GM12873 (cell line): ENCODE measurements around the gene TMED8.

Experiments
- TF ChIP-seq, protein P1 (sequence below): IDR thresholded peaks from 2 replicates; pipeline ENCODE4 v1.5.1; 2012; ENCODE audit warnings: low read depth, mild to moderate bottlenecking, moderate library complexity, low read length, control low read depth; ENCODE audit not compliant: insufficient read depth; ENCODE audit errors: missing control alignments

The TMED8 gene

GRCh38 chr14:77318006-77318553, 58.8 kb downstream of the TMED8 start:
- TF ChIP-seq, protein P1, sequence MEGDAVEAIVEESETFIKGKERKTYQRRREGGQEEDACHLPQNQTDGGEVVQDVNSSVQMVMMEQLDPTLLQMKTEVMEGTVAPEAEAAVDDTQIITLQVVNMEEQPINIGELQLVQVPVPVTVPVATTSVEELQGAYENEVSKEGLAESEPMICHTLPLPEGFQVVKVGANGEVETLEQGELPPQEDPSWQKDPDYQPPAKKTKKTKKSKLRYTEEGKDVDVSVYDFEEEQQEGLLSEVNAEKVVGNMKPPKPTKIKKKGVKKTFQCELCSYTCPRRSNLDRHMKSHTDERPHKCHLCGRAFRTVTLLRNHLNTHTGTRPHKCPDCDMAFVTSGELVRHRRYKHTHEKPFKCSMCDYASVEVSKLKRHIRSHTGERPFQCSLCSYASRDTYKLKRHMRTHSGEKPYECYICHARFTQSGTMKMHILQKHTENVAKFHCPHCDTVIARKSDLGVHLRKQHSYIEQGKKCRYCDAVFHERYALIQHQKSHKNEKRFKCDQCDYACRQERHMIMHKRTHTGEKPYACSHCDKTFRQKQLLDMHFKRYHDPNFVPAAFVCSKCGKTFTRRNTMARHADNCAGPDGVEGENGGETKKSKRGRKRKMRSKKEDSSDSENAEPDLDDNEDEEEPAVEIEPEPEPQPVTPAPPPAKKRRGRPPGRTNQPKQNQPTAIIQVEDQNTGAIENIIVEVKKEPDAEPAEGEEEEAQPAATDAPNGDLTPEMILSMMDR, result no peak

DNA sequence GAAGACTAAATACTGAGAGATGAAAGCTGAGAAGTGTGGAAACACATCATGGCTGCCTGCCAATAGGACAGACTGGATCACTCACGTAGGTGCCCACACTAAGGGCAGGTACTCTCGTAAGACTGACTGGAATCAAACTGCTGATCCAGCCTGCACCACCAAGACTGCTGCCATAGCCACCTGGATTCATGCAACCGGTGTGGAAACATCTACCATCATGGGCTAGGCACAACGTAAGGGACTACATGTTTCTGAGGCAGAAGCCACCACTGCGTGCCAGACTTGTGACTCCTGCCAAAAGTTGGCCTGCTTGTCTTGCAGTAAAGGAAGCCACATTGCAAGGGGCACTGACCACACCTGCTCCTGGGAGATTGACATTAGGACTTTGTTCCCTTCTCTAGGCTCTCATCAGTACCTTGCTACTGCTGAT, 60.0 kb downstream of the TMED8 start:
- TF ChIP-seq, protein P1, result no peak

- TF ChIP-seq, protein P1, result no peak
These were observed 60.7 kb downstream of the TMED8 start for GRCh38 chr14:77316195-77316505.

- TF ChIP-seq, protein P1, result no peak
These were observed 62.1 kb downstream of the TMED8 start for GRCh38 chr14:77314539-77315457.

GRCh38 chr14:77314043-77314442, 62.9 kb downstream of the TMED8 start:
- TF ChIP-seq, protein P1, result no peak

GRCh38 chr14:77313371-77313770, 63.5 kb downstream of the TMED8 start:
- TF ChIP-seq, protein P1, result no peak

DNA sequence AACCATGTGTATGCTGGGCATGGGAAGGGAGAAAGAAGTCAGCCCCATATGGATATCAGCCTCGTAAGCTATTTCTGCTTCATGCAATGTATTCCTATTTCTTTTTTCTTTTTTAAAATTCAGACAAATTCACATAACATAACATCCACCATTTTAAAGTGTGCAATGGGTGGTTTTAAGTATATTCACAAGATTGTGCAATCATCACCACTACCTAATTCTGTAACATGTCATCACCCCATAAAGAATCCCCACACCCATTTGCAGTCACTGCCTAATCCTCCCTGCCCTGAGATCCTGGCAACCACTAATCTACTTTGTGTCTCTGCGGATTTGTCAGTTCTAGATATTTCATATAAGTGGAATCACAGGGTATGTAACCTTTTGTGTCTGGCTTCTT, 65.7 kb downstream of the TMED8 start:
- TF ChIP-seq, protein P1, result no peak
